ENCODE data around the gene FAM204A. TPM values are rescaled to one million over a fixed set of nuclear protein-coding genes. Genes with fewer than 3 reads are reported as not detected.

Gene FAM204A
- total RNA-seq, 1 donor from 2014 or later: 48.8 TPM

DNA sequence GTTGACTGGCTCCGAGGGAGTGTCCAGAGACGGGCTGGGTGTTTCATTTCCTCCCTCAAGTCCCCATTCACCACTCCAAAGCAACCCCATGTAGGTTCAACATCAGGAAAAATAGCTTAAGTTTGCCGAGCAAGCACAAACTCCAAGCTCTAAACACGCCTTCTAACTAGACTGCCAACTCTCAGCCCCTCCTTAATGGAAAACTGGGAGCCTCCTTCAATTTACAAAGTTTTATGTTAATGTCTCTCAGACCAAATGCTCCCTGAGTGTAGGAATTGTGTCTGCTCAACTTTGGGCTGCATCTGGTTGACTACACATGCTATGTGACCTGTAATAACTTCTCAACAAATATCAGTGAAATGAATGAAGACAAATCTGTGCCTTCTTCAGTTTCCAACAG is 87.5 kb downstream of the FAM204A start:
- no peak for DNase-seq (ENCODE audit: extremely low read depth, low read depth, low spot score)

DNA sequence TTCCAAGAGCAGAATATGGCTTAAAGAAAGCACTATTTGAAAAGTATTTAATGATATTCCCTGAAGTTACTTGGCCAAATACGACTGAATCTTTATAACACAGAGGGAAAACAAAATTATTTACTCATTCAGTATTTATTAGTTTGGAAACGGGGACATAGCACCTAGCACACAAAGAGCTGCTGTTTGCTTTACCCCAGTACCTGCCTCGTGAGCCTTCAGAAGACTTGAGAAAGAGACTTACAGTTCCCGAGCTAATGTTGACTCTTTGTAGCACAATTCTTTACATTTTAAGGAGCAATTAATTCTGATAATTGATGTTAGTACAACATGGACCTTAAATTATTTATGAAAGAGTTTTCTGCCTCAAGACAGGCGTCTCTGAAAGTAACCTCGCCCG is 88.7 kb downstream of the FAM204A start:
- DNase-seq (ENCODE audit: extremely low read depth, low read depth, low spot score): no peak

DNA sequence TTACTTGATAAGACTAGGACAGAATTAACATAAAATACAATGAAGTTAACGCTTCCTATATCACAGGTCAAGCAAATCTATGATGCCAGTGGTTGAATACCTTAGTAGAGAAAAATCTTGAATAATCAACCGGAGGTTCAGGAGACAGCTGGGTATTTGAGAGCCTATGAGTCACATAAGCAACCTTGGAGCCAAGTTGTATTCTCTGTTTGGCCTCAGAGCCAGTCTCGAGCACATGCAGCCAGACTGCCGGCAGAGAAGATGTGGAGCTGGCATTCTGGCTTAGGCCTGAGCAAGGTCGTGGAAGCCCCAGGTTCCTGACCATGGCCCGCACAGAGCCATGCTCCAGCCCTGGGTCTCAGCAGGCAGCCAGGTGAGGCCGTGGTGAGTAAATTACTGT is 90.3 kb downstream of the FAM204A start:
- DNase-seq (ENCODE audit: extremely low read depth, low read depth, low spot score): no peak

DNA sequence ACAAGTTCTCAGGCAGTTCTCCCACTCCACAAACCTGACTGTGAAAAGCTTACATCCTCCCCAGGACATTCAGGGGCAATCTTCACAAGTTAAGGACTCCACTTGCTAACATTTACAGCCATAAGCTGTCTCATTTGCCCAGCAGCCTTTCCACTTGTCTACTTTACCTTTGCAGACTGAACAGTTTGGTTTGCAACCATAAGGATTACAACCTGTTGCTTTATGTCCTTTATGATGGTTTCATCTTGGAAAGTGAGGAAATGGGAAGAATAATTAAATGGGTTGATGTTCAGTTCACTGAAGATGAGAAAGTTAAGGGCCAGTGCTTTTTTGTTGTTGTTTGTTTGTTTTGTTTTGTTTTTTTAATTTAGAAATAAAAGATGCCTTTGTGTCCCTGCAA is 92.4 kb downstream of the FAM204A start:
- DNase-seq (ENCODE audit: extremely low read depth, low read depth, low spot score): no peak
